ENCODE measurements around the gene TEFM.

Gene TEFM

GRCh38 chr17:30929081-30929633 is 23.1 kb upstream of the TEFM start:
- Histone ChIP-seq H3K36me3 (replicated peaks) (peaks cover 20% of the 10 kb centered on the region), H3K9me3 (no peaks in the 10 kb centered on the region), H3K4me1 (no peaks in the 10 kb centered on the region), H3K27me3 (ENCODE audit: low read depth) (no peaks in the 10 kb centered on the region), H3K4me3 (no peak overlapping the region)
- in situ Hi-C loops (cut with MboI; ENCODE audit: low sequenced_read_pairs), result no loop called here
- no peak for DNase-seq (ENCODE audit: low spot score in 2 of 2)

- no peaks in the 10 kb centered on the region for H3K9me3 ChIP-seq
- H3K27me3 ChIP-seq (ENCODE audit: low read depth), result no peaks in the 10 kb centered on the region
- in situ Hi-C loops (cut with MboI; ENCODE audit: low sequenced_read_pairs), result no loop called here
- no peaks in the 10 kb centered on the region for H3K4me1 ChIP-seq
- no peak overlapping the region for H3K4me3 ChIP-seq
- no peak for DNase-seq (ENCODE audit: low spot score in 2 of 2)
- peaks cover 17% of the 10 kb centered on the region for H3K36me3 ChIP-seq (replicated peaks)
These were observed 22.5 kb upstream of the TEFM start for GRCh38 chr17:30928584-30928983.

GRCh38 chr17:30927756-30928155 is 21.7 kb upstream of the TEFM start:
- Histone ChIP-seq H3K27me3 (ENCODE audit: low read depth) (no peaks in the 10 kb centered on the region), H3K4me1 (no peaks in the 10 kb centered on the region), H3K36me3 (replicated peaks) (peaks cover 13% of the 10 kb centered on the region), H3K9me3 (no peaks in the 10 kb centered on the region), H3K4me3 (no peak overlapping the region)
- in situ Hi-C loops (cut with MboI; ENCODE audit: low sequenced_read_pairs), result no loop called here
- DNase-seq (ENCODE audit: low spot score in 2 of 2), result no peak

GRCh38 chr17:30926516-30926915 is 20.5 kb upstream of the TEFM start:
- H3K27me3 ChIP-seq (ENCODE audit: low read depth), result no peaks in the 10 kb centered on the region
- DNase-seq (ENCODE audit: low spot score in 2 of 2), result no peak
- H3K9me3 ChIP-seq, result no peaks in the 10 kb centered on the region
- H3K36me3 ChIP-seq (replicated peaks), result peaks cover 12% of the 10 kb centered on the region
- H3K4me1 ChIP-seq, result peaks cover 2% of the 10 kb centered on the region
- no peak overlapping the region for H3K4me3 ChIP-seq
- in situ Hi-C loops (cut with MboI; ENCODE audit: low sequenced_read_pairs), result no loop called here

GRCh38 chr17:30924341-30924740 is 18.3 kb upstream of the TEFM start:
- Histone ChIP-seq H3K4me1 (peaks cover 4% of the 10 kb centered on the region), H3K36me3 (replicated peaks) (peaks cover 3% of the 10 kb centered on the region; the same call in 1 of the 2 replicates), H3K4me3 (no peak overlapping the region), H3K27me3 (ENCODE audit: low read depth) (no peaks in the 10 kb centered on the region; the same call in 1 of the 2 replicates), H3K9me3 (no peaks in the 10 kb centered on the region)
- in situ Hi-C loops (cut with MboI; ENCODE audit: low sequenced_read_pairs), result loop anchor here (25.0 kb wide), 1 partner anchor 613 kb away; no protein-coding TSS in a partner anchor
- no peak for DNase-seq (ENCODE audit: low spot score in 2 of 2)

- DNase-seq (ENCODE audit: low spot score in 2 of 2), result peak in 1 of 2 experiments; percentile 42
- Histone ChIP-seq H3K4me3 (peak overlapping the region; percentile 47), H3K9me3 (no peaks in the 10 kb centered on the region), H3K36me3 (replicated peaks) (peaks cover 3% of the 10 kb centered on the region; the same call in 1 of the 2 replicates), H3K27me3 (ENCODE audit: low read depth) (no peaks in the 10 kb centered on the region; the same call in 1 of the 2 replicates), H3K4me1 (peaks cover 4% of the 10 kb centered on the region)
- in situ Hi-C loops (cut with MboI; ENCODE audit: low sequenced_read_pairs), result loop anchor here (25.0 kb wide), 1 partner anchor 615 kb away; no protein-coding TSS in a partner anchor
These were observed 16.4 kb upstream of the TEFM start for GRCh38 chr17:30922235-30923030.

- no peaks in the 10 kb centered on the region for H3K9me3 ChIP-seq
- H3K4me3 ChIP-seq, result peak within 1 kb of the TSS; percentile 47
- peaks cover 4% of the 10 kb centered on the region for H3K4me1 ChIP-seq
- in situ Hi-C loops (cut with MboI; ENCODE audit: low sequenced_read_pairs), result loop anchor here (25.0 kb wide), 1 partner anchor 616 kb away; no protein-coding TSS in a partner anchor
- no peaks in the 10 kb centered on the region; the same call in 1 of the 2 replicates for H3K27me3 ChIP-seq (ENCODE audit: low read depth)
- peak; percentile 21 to 79 for DNase-seq (ENCODE audit: low spot score in 2 of 2)
- H3K36me3 ChIP-seq (replicated peaks), result peaks cover 1% of the 10 kb centered on the region; the same call in 1 of the 2 replicates
These were observed 15.6 kb upstream of the TEFM start, which contains the start of gene ADAP2 for GRCh38 chr17:30921544-30922196. ADAP2 (plus strand) TSS chr17:30921945; CDS start chr17:30922015, 70 bp downstream.

GRCh38 chr17:30920683-30921543 is 14.9 kb upstream of the TEFM start:
- in situ Hi-C loops (cut with MboI; ENCODE audit: low sequenced_read_pairs), result loop anchor here (25.0 kb wide), 1 partner anchor 616 kb away; no protein-coding TSS in a partner anchor
- Histone ChIP-seq H3K27me3 (ENCODE audit: low read depth) (no peaks in the 10 kb centered on the region; the same call in 1 of the 2 replicates), H3K4me1 (peaks cover 4% of the 10 kb centered on the region), H3K9me3 (no peaks in the 10 kb centered on the region), H3K36me3 (replicated peaks) (no peaks in the 10 kb centered on the region), H3K4me3 (peak overlapping the region; percentile 47)
- no peak for DNase-seq (ENCODE audit: low spot score in 2 of 2)

- Histone ChIP-seq H3K9me3 (no peaks in the 10 kb centered on the region), H3K27me3 (ENCODE audit: low read depth) (no peaks in the 10 kb centered on the region; the same call in 1 of the 2 replicates), H3K36me3 (replicated peaks) (no peaks in the 10 kb centered on the region), H3K4me3 (no peak overlapping the region), H3K4me1 (peaks cover 4% of the 10 kb centered on the region)
- in situ Hi-C loops (cut with MboI; ENCODE audit: low sequenced_read_pairs), result loop anchor here (25.0 kb wide), 1 partner anchor 617 kb away; no protein-coding TSS in a partner anchor
- DNase-seq (ENCODE audit: low spot score in 2 of 2), result no peak
These were observed 14.2 kb upstream of the TEFM start for GRCh38 chr17:30920282-30920681.

- Histone ChIP-seq H3K36me3 (replicated peaks) (no peaks in the 10 kb centered on the region), H3K27me3 (ENCODE audit: low read depth) (no peaks in the 10 kb centered on the region; the same call in 1 of the 2 replicates), H3K9me3 (no peaks in the 10 kb centered on the region), H3K4me3 (no peak overlapping the region), H3K4me1 (peaks cover 4% of the 10 kb centered on the region)
- in situ Hi-C loops (cut with MboI; ENCODE audit: low sequenced_read_pairs), result loop anchor here (25.0 kb wide), 1 partner anchor 620 kb away; no protein-coding TSS in a partner anchor
- no peak for DNase-seq (ENCODE audit: low spot score in 2 of 2)
These were observed 11.0 kb upstream of the TEFM start for GRCh38 chr17:30917050-30917449.

GRCh38 chr17:30915833-30916611 is 10.0 kb upstream of the TEFM start:
- DNase-seq (ENCODE audit: low spot score in 2 of 2), result no peak
- no peaks in the 10 kb centered on the region for H3K9me3 ChIP-seq

GRCh38 chr17:30913955-30914354 is 7.9 kb upstream of the TEFM start:
- Histone ChIP-seq H3K4me1 (no peaks in the 10 kb centered on the region), H3K4me3 (no peak overlapping the region), H3K36me3 (replicated peaks) (no peaks in the 10 kb centered on the region), H3K9me3 (no peaks in the 10 kb centered on the region), H3K27me3 (ENCODE audit: low read depth) (no peaks in the 10 kb centered on the region)
- in situ Hi-C loops (cut with MboI; ENCODE audit: low sequenced_read_pairs), result loop anchor here (25.0 kb wide), 1 partner anchor 623 kb away; no protein-coding TSS in a partner anchor
- DNase-seq (ENCODE audit: low spot score in 2 of 2), result no peak

More at GRCh38 chr17:30915833-30916611, 10.0 kb upstream of the TEFM start:
- Histone ChIP-seq H3K4me1 (no peaks in the 10 kb centered on the region), H3K4me3 (no peak overlapping the region), H3K27me3 (ENCODE audit: low read depth) (no peaks in the 10 kb centered on the region; the same call in 1 of the 2 replicates), H3K36me3 (replicated peaks) (no peaks in the 10 kb centered on the region)
- in situ Hi-C loops (cut with MboI; ENCODE audit: low sequenced_read_pairs), result loop anchor here (25.0 kb wide), 1 partner anchor 621 kb away; no protein-coding TSS in a partner anchor
